Activated CD4-positive, alpha-beta T cell treated with anti-CD3 and anti-CD28 coated beads, Interleukin-10, Interleukin-2, amounts not matched to agents 100 ng/mL and 50 ng/mL, durations not matched to agents 16 hours and 8 hours (primary cell): ENCODE data around the gene ARHGAP26.
"Not testable (repeated sequence)": the region's sequence is repeated elsewhere in the genome, so short reads cannot be mapped to it uniquely, and the experiment has no call there.

ENCODE experiments used
- DNase-seq: peaks from one replicate; pipeline ENCODE4 v3.0.0-alpha.2; 2020

ARHGAP26 gene

DNA sequence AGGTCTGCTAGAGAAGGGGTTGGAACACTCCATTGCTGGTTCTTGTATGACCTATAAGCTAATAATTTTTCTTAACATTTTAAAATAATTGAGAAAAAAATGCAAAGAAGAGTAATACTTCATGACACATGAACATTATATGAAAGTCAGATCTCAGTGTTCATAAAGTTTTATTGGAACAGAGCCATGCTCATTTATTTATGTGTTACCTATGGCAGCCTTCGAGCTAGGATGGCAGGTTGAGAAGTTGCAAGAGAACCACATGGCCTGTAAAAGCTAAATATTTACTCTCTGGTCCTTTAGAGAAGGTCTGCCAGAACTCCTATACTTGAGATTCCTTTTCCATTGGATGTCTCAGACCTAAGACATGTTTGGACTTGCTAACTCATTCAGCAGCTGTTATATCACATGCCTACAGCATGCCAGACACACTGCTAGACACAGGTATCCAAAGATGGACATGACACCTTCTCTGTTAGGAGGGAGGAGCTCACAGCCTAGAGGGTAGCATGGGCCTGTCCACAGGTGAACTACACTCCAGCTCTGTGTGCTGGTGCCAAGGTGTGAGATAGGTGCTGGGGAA lies 304.3 kb downstream of the ARHGAP26 start:
- DNase-seq: no peak

- DNase-seq: no peak
These were observed 306.2 kb downstream of the ARHGAP26 start for GRCh38 chr5:143076377-143076776.

DNA sequence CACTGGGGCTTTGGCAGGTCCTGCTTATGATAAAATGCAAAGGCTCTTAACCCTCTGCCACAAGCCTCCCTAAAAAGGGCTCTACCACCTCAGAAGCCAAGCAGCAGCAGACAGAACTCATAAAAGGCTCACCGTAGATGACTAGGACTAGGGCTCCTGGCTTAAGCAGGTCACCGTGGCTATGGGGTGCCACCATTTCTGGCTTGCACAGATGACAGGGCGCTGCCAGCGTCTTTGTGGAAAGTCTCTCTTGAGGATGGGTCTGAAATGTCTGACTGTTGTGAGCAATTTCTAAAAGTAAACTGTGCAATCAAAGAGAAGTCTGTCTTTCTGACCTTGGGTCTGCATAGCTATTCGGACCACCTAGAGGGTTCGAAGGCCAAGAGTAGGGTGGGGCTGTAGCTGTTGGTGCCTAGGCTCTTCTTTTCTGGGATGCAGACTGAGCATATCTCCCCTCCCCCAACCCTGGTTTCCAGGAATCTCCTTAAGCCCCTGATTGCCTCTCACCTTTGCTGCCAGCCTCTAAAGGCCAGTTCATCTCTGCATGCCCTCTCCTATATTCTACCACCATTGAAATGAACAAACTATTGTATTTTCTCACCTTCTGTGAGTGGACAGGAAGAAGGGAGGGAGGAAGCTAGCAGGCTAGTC lies 307.4 kb downstream of the ARHGAP26 start:
- DNase-seq: no peak

- DNase-seq: no peak
These were observed 308.1 kb downstream of the ARHGAP26 start for GRCh38 chr5:143078313-143078712.

DNA sequence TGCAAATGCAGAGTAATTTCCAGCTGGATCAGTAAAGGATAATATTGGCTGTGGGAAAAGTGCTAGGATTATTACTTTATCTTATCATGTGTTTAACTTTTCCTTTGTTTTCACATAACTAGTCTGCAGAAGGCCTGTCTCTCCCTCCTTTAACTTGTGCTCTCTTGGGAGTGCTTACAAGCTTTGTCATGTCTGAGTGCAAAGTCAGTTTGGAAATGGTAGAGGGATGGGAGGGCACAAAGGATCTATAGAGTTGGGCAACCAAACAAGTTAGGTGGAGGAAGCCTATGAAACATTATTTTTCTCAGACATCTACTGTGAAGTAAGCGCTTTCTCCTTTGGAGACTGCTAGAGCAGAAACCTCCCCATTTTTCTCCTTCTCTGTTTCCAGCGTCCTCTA lies 308.8 kb downstream of the ARHGAP26 start:
- no peak for DNase-seq

DNA sequence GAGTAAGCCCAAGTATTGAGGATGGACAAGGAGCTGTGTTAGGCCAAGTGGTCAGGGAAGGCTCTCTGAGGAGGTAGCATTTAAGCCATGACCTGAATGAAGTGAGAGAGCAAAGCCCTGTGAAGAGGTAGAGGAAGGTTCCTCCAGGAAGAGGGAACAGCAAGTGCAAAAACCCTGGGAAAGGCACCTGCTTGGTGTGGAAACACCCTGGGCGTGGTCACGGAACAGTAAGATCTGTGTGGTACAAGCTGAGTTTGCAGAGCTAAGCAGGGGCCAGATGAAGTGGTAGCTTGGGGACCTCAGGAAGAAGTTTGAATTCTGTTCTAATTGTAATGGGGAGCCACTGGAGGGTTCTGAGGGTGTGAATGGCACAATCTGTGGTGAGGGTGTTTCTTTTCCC lies 310.2 kb downstream of the ARHGAP26 start:
- no peak for DNase-seq

DNA sequence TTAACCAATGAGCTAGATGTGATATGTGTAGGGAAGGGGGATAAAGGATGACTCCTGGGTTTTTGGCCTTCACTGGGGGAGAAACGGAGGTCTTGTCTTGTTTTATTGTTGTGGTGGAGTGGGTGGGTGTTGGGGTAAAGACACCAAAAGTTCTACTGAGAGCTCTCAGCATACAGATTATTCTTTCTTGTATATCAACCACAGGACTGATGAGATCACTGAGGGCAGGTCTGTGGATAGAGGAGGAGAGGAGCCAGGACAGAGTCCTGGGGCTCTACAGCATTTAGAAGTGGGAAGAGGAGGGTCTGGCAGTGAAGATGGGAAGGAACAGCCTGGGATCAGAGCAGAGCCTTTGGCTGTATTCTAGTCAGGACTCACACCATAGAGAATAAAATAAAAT lies 310.8 kb downstream of the ARHGAP26 start:
- DNase-seq: no peak

DNA sequence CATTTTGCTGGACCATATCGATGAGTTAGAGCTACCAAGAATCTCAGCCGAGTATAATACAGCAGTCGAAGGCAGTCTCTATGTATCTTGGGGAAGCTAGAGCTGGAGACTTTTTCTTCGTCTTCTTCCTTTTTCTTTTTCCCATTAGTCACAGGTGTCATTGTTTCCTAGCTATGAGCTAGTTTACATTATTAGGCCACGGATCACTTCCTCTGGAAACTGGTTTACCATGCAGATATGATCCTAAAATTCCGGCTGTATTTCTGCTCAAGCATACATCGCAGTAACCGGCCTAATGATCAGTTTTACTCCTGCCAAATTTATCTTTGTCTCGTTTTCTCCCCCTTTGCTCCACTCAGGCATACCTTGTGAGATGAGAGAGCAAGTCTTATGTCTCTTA lies 312.8 kb downstream of the ARHGAP26 start:
- no peak for DNase-seq

GRCh38 chr5:143084407-143084806 lies 314.2 kb downstream of the ARHGAP26 start:
- DNase-seq: no peak

DNA sequence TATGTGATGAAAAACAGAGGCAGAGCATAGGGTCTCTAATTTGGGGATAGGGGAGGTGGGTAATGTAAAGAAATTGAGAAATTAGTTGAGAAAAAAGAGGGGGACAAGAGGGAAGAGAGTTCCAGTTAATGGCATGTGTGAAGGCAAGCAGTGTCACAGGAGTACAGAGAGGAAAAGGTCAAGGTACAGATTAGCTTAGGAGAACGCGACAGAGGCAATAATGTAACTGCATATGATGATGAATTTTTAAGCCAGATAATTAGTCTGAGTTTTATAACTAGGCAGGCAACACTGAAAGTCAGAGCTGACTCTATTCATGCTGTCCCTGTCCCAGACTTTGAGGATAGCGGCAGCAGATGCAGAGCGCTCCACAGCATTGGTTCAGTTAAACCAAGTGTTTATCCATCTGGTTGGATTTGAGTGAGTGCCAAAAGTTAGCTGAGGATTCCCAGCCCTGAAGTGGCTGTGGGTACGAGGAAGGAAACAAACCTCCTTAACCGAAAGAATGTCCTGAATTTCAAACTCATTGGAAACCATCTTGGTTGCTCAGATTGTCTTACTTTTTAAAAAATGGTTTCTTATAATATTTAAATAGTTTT lies 315.2 kb downstream of the ARHGAP26 start:
- no peak for DNase-seq

DNA sequence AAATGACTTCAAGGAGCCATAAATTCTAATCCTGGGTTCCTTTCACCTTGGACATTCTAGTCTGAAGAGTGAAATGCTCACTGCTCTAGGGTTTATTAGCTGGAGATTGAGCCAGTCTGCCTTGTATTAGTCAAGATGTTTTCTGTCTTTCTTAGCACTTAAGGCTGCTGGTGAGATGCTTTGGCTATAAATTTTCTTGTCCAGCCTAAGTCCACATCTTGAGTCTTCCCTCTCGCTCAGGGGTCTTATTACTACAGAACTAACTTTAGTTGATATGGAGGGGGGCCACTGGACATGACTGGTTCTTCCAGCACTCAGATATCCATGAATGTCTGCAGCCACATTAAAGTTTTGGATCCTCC lies 316.4 kb downstream of the ARHGAP26 start:
- DNase-seq: no peak

DNA sequence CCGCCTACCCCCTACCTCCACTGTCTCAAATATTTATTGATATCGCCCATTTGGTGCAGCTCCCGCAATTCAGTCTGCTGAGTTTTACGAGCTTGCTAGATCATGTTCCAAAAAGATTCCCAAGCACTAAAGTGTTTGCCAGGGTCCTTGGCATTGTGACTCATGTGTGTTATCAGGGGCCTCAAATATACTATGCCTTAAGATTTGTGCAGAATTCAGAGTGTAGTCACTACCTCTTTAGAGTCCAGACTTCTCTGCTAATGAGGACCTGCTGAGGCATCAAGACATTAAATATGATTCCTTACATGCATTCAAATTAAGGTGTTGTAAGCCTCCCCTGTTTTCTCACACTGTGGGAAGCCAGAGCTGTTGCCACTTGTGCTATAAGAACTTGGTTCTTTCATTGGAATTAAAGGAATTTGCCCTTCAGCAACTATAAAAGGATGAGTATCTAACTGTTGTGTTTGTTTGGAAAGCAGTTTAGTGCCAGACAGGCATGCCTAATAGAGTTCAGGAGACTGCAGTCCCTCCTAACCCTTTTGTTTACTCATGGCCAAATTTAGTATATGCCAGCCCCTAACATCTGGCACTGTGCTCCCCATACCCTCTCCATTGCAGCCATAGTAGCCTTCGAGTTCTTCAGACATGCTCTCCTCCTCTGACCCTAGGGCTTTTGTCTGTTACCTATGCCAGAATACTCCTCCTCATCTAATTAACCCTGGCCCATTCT lies 316.9 kb downstream of the ARHGAP26 start:
- no peak for DNase-seq

DNA sequence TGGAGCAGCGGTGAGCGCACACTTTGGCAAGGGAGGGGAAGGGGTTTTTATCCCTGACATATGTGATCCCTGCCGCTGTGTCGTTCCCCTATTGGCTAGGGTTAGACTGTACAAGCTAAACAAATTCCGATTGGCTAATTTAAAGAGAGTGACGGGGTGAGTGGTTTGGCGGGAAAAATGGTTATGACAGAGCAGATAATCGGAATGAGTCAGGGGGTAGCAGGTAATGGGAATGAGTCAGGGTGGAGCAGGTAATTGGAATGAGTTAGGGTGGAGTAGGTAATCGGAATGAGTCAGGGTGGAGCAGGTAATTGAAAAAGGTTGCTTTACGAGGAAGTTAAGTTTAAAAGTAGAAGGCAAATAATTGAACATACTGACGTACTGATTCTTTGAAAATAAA lies 318.5 kb downstream of the ARHGAP26 start:
- not testable (repeated sequence) for DNase-seq

- DNase-seq: not testable (repeated sequence)
These were observed 319.9 kb downstream of the ARHGAP26 start for GRCh38 chr5:143090044-143090443.

- DNase-seq: not testable (repeated sequence)
These were observed 322.7 kb downstream of the ARHGAP26 start for GRCh38 chr5:143092711-143093451.

DNA sequence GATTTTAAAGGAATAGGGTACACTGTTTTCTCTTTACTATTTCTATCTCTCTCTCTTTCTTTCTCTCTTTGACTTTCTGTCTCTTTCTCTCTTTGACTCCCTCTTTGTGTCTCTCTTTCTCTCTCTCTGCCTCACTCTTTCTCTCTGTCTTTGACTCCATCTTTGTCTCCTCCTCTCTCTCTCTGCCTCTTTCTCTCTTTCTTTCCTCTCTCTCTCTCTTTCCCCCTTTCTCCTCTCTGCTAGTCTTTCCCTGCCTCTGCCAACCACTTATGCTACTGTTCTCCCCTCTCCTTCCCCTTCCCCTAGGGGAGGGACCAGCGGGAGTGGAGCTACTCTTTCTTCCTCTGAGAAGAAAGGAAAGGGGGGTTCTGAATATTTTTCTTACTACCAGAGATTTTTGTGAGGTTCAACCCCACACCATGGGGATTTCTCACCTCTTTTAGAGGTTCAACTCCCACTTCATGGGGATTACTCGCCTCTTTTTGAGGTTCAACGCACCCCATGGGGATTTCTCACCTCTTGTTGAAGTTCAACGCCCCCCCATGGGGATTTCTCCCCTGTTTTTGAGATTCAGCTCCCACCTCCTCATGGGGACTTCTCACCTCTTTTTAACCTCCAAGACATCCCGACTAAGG lies 323.4 kb downstream of the ARHGAP26 start:
- DNase-seq: no peak

- DNase-seq: no peak
These were observed 323.9 kb downstream of the ARHGAP26 start for GRCh38 chr5:143094087-143094521.

DNA sequence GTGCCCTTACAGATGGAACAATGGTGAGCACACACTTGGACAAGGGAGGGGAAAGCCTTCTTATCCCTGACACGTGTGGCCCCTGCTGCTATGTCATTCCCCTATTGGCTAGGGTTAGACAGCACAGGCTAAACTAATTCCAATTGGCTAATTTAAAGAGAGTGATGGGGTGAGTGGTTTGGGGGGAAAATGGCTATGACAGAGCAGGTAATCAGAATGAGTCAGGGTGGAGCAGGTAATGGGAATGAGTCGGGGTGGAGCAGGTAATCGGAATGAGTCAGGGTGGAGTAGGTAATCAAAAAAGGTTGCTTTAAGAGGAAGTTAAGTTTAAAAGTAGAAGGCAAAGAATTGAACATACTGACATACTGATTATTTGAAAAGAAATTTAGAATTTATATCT lies 324.4 kb downstream of the ARHGAP26 start:
- DNase-seq: peak; percentile 34

DNA sequence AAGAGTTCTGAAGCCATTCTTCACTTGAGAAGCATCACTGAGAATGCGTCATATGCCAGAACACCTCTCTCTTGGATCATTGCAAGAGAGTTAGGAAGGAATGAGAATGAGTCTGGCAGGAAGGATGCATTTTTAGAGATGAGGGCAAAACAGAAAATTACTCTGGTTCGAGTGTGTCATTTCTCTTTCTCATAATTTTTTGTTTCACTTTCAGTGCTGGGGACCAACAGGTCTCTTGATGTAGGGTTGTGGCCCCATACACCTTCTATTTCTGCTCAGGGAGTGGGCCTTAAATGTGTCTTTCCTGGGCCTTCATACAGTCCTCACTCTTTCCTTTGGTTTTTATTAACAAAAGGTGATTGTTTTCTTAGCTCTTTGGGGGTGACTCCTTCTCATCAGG lies 330.9 kb downstream of the ARHGAP26 start:
- DNase-seq: peak; percentile 70

GRCh38 chr5:143101725-143102386 lies 331.7 kb downstream of the ARHGAP26 start:
- peak; percentile 31 for DNase-seq

DNA sequence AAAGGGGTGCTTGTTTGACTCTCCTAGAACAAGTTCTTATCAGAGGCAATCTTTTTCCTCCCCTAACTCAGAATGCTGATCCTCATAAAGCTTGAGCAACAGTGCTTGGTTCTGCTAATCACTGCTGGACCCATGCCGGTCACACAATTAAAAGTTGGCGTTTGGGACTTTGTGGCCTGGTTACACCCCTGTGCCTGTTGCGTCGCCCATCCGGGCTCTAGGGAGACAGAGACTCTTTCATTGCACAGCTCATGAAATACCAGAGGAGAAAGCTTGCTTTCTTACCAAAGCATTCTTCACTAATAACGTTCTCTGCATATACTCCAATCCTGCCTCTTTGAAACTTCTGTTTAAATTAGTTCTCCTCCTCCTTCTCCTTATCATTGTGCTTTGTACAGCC lies 332.2 kb downstream of the ARHGAP26 start:
- DNase-seq: no peak
